HUDEP-2 (cell line): ENCODE results near the gene ZFYVE28.
A peak's percentile ranks its signal among the peaks of the same experiment; 100 is the strongest.

Source experiments
- DNase-seq, 76 experiments: peaks; one replicate each; lab custom pipeline; 2025; ENCODE audit not compliant: unreplicated experiment in 76 of 76; lab: John Stamatoyannopoulos, UW

ZFYVE28 gene

DNA sequence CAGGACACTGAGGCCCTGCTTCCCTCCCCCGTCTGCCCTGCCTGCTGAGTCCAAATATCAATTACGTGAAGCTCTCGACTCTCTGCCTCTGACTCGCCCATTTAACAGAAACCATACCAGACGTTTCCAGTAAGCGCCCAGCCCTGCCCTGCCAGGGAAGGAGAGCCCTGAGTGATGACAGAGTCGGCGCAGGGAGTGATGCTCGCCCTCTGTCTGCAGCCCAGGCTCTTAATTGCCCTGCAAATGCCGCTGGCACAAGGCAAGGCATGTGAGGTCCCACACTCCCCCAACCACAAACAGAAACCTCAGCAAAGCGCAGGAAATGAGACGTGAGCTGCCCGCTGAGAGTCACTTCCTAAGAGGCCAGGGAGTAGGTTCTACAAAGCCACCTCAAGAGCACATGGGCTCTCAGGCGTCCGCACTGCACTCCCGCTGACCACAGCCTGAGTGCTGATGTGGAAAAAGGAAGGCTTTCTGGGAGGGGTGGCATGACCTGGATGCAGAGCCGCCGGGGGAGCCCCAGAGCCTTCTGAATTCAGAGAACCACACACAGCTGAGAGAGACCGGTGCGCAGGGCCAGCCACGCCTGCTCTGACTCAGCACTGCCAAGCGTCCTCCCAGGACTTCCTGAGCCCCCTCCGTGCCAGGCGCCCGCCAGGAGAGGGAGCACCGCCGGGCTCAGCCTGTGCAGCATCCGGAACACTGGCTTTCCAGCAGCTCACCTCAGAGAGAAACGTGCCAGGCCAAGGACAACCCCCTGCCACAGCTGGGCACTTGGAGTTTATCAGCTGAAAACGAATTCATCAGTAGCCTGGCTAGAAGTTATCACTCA lies 5.3 kb downstream of the ZFYVE28 start:
- peak in 74 of 76 experiments; percentile 21 to 82 (median 64) for DNase-seq

- DNase-seq, result peak in 12 of 76 experiments; percentile 7 to 61 (median 40)
These were observed 5.9 kb downstream of the ZFYVE28 start for GRCh38 chr4:2412534-2412884.

GRCh38 chr4:2411786-2412510 lies 6.5 kb downstream of the ZFYVE28 start:
- DNase-seq, result no peak

- DNase-seq, result no peak
These were observed 9.1 kb downstream of the ZFYVE28 start for GRCh38 chr4:2409381-2409783.

DNA sequence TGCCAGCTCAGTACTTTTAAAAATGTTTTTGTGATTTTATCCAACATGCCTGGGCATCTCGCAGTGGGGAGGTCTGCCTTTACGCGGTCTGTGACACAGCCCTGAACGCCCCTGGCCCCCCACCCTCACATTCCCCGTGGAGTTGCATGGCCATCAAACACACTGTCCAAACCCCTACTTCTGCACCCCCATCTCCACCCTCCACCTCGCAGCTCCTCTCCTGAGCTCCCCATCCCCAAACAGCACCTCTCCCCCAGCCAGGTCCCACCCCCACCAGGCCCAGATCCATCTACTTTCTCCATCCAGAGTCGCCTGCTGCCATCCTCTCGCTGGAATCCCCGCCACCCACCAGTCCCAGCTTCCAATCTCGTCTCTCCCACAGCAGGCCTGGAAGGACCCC lies 9.5 kb downstream of the ZFYVE28 start:
- no peak for DNase-seq

DNA sequence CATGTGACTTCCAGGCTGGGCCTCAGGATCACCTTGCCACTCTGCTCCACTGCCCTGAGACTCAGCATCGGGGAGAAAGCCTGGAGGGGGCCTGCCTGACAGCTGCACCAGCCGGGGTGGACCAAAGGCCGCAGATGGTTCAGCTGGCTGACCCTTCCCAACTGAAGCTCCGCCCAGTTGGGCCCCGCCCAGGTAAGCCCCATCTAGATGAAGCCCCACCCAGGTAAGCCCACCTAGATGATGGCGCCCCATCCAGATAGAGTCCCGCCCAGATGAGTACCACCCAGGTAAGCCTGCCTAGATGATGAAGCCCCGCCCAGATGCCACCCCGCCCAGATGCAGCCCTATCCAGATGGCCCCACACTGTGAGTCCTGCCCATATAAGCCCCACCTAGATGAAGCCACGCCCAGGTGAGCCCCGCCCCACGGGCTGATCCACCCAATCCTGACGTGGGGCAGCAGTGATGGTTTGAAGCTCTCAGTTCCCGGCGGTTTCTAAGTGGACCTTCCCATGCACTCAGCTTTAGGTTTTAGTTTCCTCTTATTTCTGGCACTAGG lies 10.0 kb downstream of the ZFYVE28 start:
- peak in 57 of 76 experiments; percentile 0 to 67 (median 31) for DNase-seq

DNA sequence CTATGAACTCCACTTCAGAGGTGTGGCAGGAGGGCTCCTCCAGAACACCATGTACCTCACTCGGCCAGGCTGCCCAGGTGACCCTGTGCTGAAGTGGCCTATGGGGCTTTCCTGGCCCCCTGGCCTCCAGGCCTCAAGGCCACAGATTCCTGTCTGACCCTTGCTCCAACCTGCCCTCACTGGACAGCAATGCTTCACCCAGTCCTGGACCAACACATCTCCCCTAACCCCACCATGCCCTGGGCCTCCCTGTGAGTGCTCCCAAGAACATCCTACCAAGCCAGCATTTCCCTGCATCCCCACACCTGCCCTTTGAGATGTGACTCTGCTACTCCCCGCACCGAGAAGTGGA lies 10.5 kb downstream of the ZFYVE28 start:
- DNase-seq, result no peak

DNA sequence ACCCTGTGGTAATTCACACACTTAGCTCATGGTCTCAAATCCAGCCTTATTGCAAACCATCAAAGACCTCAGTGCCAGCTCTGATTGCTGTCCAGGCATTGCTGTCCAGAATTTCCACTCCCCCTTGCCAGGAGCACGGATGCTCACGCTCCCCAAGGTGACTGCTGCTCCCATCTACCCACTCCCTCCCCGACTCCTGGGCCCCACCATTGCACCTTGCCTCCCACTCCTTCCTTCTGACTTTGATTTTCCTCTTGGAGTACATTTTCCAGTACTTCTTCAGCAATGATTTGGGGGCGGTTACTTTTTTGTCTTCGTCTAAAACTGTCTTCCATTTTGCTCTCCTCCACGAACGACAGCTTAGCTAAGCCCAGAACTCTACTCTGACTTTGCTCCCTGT lies 11.5 kb downstream of the ZFYVE28 start:
- no peak for DNase-seq

DNA sequence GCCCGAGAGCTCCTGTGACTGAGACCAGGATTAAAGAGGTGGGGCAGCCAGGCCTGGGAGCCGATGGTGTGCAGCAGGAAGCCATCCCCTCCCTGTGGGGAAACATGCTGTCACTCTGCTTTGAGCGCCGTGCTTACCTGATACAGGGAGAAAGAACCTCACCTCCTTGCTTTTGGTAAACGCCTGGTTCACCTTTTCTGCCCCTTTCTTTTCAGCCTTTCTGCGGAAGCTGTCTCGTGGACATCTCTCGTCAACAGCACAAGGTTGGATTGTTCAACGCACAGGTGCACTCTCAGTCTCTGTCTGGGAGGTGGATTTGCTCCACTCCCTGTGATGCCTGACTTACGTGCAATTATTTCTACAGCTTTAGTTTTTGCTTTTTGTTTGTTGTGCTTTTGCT lies 12.0 kb downstream of the ZFYVE28 start:
- no peak for DNase-seq

GRCh38 chr4:2402941-2403340 lies 15.5 kb downstream of the ZFYVE28 start:
- no peak for DNase-seq

DNA sequence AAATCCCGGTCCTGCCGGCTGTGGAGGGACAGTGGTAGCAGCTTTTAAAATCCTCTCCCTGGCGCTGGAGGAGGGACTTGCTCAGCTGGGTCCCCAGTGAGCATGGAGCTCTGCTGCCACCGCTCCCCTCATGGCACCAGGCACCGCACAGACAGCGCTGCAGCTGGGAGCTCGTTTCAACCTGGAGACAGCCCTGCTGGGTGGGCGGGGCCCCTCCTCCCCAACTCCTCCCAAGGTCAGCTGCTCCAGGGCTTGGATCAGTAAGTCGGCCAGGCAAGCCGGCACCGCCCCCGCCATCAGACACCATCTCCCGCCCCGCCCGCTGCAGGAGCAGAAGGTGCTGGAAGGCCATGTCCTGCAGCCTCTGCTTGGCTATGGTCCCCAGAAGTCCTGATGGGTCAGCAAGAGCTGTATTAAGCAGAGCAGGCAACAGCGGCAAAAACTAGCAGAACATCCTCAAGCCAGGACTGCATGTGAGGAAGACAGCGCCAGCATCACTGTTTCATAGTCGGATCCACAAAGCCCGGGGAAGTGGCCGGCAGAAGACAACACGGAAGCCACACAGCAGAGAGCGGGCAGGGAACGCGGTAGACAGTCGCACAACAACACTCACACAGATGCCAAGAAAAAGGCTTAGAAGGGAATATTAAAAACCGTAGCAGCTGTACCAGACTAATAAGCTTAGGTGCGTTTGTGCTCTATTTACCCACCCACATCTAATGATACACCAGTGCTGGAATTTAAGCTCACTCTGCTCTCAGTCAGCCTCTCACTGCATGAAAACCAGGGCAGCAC lies 16.2 kb downstream of the ZFYVE28 start:
- peak in 71 of 76 experiments; percentile 15 to 83 (median 62) for DNase-seq

GRCh38 chr4:2401610-2401983 lies 16.8 kb downstream of the ZFYVE28 start:
- DNase-seq, result no peak

- DNase-seq, result peak in 1 of 76 experiments; percentile 42
These were observed 17.4 kb downstream of the ZFYVE28 start for GRCh38 chr4:2400841-2401609.

GRCh38 chr4:2399631-2400190 lies 18.7 kb downstream of the ZFYVE28 start:
- no peak for DNase-seq

- DNase-seq, result no peak
These were observed 19.2 kb downstream of the ZFYVE28 start for GRCh38 chr4:2399216-2399615.

- no peak for DNase-seq
These were observed 20.7 kb downstream of the ZFYVE28 start for GRCh38 chr4:2397596-2398379.

DNA sequence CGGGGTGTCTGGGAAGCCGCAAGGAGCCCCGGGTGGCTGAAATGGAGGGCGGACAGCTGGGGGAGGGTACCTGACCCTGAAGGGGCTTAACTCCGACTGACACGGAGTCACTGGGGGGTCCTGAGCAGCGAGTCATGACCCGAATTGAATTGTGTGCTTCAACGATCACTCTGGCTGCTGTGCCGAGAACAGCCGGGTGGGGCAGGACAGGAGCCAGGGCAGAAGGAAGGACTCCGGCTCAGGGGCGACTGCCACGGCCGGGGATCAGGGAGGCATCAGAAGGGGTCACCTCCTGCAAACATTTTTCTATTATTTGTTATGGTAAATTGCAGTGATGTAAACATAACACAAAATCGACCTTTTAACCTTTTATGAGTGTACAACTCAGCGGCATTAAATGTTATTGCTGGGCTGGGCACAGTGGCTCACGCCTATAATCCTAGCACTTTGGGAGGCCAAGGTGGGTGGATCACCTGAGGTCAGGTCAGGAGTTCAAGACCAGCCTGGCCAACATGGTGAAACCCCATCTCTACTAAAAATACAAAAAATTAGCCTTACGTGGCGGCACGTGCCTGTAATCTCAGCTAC lies 21.6 kb downstream of the ZFYVE28 start:
- peak in 19 of 76 experiments; percentile 4 to 39 (median 20) for DNase-seq

- DNase-seq, result peak in 73 of 76 experiments; percentile 10 to 86 (median 68)
These were observed 22.9 kb downstream of the ZFYVE28 start for GRCh38 chr4:2395584-2395983.

DNA sequence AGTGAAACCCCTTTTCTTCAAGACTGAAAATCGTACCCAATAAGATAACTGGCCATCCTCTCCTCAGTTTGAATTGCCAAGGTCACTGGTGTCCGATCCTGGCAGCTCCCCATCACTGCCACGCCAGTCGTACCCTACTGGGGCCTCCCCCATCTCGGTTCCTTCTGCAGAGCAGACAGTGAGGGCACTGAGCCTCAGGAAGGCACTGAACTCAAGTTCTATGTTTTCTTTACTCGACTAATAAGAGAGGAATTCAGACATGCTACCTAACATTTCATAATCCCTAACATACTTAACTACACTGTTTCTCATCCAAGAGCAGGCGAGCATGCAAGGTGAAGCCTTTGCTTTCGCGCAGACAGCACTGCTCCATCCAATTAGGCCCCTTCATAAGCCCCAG lies 23.4 kb downstream of the ZFYVE28 start:
- peak in 1 of 76 experiments; percentile 35 for DNase-seq
